ENCODE data around the gene ARRDC5. TPM values are rescaled to one million over a fixed set of nuclear protein-coding genes. Genes with fewer than 3 reads are reported as not detected.
"Not testable (repeated sequence)": the region's sequence is repeated elsewhere in the genome, so short reads cannot be mapped to it uniquely, and the experiment has no call there.

Gene ARRDC5
- total RNA-seq, 2 donors from 2014 or later = 0.16 to 0.19 TPM

DNA sequence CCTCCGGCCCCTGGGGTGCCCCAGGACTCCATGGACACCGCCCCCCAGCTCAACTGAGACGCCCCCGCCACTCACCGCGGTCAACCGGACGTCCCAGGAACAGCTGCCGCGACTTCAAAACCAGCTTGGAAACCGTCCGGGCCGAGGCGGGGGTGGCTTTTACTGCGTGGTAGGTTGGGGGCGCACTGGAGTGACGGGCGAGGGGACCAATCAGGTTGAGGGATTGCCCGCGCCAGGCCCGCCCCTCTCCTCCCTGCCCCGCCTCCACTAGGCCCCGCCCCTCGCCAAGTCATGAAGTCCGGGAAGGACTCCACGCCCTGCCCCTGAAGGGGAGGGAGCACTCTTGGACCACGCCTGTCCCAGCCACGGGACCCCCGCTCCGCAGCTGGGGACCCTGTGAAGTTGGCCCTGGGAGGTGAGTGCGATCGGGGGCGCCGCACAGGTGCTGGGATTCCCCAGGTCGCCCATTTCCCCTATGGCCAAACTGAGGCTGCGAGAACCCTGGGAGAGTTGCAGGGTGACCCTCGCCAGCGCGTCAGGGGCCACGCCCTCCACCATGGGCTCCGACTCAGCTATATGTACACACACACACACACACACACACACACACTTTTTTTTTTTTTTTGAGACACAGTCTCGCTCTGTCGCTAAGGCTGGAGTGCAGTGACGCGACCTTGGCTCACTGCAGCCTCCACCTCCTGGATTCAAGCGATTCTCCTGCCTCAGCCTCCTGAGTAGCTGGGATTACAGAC, 35.0 kb downstream of the ARRDC5 start, which contains the start of gene PLIN3:
TSS of gene PLIN3 (minus strand) at position 134 of the 752 bp plus-strand sequence. CDS start 6,273 bp downstream, outside the sequence.
- peak within 1 kb of the TSS; percentile 81 for H3K4me3 Mint-ChIP-seq
- H3K4me1 Mint-ChIP-seq = peaks cover 10% of the 10 kb centered on the region
- ATAC-seq (replicated peaks) = peak; percentile 92
- no peaks in the 10 kb centered on the region for H3K36me3 Mint-ChIP-seq (ENCODE audit: low read depth)
- peaks cover 2% of the 10 kb centered on the region for H3K27me3 Mint-ChIP-seq
- H3K9me3 Mint-ChIP-seq = no peaks in the 10 kb centered on the region
- H3K27ac Mint-ChIP-seq = peak within 1 kb of the TSS; percentile 44

DNA sequence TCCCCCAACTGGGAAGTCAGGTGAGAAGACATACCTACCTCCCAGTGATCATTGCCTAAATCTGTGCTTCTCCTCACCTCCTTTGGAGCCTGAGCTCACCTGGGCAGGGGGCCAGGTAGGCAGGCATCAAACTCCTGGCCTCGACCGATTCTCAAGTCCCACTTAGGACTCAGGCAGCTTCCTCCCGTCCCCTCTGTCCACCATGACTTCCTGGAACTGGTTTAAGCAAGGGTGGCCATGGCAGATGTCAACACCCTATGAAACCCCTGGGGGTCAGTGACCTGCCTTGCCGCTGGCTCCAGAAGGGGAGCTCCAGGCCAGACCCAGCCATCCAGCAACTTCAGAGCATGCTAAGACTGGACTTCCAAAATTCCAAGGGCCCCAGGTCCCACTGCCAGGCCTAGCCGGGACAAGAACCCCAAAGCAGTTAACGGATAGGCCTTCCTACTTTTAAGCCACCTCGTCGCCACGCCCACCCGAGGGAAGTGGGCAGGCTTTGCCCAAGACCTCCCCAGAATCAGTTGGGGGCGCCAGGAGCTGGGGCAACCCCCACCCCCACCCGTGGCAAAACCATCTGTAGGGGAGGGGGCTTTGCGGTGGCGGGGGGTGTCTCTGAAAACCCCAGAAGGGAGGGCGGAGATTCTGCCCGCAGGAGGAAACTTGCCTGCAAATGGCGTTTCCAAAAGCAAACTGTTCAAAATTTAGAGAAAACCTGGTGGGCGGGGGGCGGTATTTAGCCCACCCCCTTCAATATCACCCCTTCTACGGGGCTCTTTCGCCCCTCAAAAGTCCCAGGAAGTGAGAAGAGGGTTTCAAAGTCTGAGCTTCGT, 35.9 kb downstream of the ARRDC5 start:
- Mint-ChIP-seq H3K9me3 (no peaks in the 10 kb centered on the region), H3K4me1 (peaks cover 10% of the 10 kb centered on the region), H3K27ac (peak overlapping the region; percentile 44), H3K27me3 (no peaks in the 10 kb centered on the region), H3K36me3 (ENCODE audit: low read depth) (no peaks in the 10 kb centered on the region), H3K4me3 (peak overlapping the region; percentile 81)
- no peak for ATAC-seq (replicated peaks)

DNA sequence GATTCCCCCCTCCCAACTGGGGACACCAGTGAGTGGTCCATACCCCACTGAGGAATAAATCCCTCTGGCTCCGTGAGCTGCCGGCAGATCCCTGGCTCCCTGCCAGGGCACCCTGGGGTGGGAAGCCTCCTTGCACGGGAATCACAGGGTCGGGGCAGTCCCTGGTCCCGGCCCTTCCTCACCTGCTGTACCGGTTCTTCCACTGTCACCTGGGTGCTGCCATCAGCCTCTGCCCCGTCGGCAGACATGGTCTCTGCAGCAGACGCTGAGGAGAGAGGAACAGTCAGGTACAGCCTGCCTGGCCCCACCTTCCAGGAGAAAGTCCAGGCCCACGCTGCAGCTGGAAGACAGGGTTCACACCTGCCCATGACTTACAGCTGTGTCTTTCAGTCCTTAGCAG, 41.5 kb downstream of the ARRDC5 start:
- Mint-ChIP-seq H3K4me1 (no peaks in the 10 kb centered on the region), H3K4me3 (no peak overlapping the region)

DNA sequence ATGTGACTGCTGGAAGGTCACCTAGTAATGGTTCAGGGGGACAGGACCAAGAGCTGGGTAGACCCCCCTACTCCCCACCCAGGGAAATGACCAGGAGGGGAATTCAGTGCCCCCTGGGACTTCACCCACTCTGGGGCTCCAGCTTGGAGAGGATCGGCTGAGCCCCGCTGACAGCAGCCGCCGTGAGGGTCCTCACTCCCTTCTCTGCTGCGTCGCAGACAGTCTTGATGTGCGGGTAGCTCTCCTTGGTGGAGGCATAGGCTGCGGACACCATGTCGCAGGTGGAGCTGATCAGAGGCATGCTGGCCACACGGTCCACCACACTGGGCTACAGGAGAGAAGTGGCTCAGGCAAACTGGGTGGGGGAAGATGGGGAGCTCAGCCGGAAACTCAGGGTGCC, 43.0 kb downstream of the ARRDC5 start:
- H3K27me3 Mint-ChIP-seq = no peaks in the 10 kb centered on the region
- H3K4me1 Mint-ChIP-seq = no peaks in the 10 kb centered on the region
- no peak for ATAC-seq (replicated peaks)

More for the DNA sequence above, 41.5 kb downstream of the ARRDC5 start:
- no peak for ATAC-seq (replicated peaks)
- Mint-ChIP-seq H3K27me3 (no peaks in the 10 kb centered on the region), H3K9me3 (no peaks in the 10 kb centered on the region), H3K27ac (no peak overlapping the region), H3K36me3 (ENCODE audit: low read depth) (peaks cover 28% of the 10 kb centered on the region)

DNA sequence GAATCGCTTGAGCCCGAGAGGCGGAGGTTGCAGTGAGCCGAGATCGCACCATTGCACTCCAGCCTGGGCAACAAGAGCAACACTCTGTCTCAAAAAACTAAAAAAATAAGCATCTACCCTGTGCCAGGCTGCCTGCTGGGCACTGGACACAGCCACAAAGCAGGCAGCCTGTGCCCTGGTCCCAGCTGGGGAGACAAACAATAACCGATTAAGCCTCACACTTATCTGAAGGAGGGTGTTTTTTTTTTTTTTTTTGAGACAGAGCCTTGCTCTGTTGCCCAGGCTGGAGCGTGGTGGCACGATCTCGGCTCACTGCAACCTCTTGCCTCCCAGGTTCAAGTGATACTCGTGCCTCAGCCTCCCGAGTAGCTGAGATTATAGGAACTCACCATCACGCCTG, 46.2 kb downstream of the ARRDC5 start:
- H3K9me3 Mint-ChIP-seq; H3K27me3 Mint-ChIP-seq; H3K27ac Mint-ChIP-seq; ATAC-seq (replicated peaks); H3K4me3 Mint-ChIP-seq; H3K4me1 Mint-ChIP-seq: not testable (repeated sequence)
- peaks cover 49% of the 10 kb centered on the region for H3K36me3 Mint-ChIP-seq (ENCODE audit: low read depth)

More for the DNA sequence above, 43.0 kb downstream of the ARRDC5 start:
- H3K27ac Mint-ChIP-seq = no peak overlapping the region
- H3K9me3 Mint-ChIP-seq = no peaks in the 10 kb centered on the region
- peaks cover 38% of the 10 kb centered on the region for H3K36me3 Mint-ChIP-seq (ENCODE audit: low read depth)
- no peak overlapping the region for H3K4me3 Mint-ChIP-seq

DNA sequence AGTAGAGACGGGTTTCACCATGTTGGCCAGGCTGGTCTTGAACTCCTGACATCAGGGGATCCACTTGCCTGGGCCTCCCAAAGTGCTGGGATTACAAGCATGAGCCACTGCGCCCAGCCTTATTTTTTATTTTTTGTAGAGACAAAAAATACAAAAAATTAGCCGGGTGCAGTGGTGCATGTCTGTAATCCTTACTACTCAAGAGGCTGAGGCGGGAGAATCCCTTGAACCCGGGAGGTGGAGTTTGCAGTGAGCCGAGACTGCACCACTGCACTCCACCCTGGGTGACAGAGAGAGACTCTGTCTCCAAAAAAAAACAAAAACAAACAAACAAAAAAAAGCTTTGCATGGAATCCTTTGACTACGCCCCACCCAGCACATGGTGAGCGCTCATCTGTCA, 49.2 kb downstream of the ARRDC5 start:
- not testable (repeated sequence) for H3K4me3 Mint-ChIP-seq; ATAC-seq (replicated peaks); H3K9me3 Mint-ChIP-seq; H3K4me1 Mint-ChIP-seq; H3K27ac Mint-ChIP-seq; H3K27me3 Mint-ChIP-seq
- H3K36me3 Mint-ChIP-seq (ENCODE audit: low read depth) = peaks cover 46% of the 10 kb centered on the region

DNA sequence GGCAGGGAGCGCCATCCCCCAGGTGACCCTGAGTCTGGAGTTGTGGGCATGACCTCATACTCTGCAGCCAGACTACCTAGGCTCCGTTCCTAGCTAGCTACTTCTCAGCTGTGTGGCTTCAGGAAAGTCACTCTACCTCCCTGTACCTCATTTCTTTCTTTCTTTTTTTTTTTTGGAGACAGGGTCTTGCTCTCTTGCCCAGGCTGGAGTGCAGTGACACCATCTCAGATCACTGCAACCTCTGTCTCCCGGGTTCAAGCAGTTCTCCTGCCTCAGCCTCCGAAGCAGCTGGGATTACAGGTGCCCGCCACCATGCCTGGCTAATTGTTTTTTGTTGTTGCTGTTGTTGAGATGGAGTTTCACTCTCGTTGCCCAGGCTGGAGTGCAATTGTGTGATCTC, 50.2 kb downstream of the ARRDC5 start:
- Mint-ChIP-seq H3K27ac (no peak overlapping the region), H3K27me3 (no peaks in the 10 kb centered on the region), H3K4me3 (no peak overlapping the region), H3K36me3 (ENCODE audit: low read depth) (peaks cover 37% of the 10 kb centered on the region), H3K4me1 (no peaks in the 10 kb centered on the region), H3K9me3 (no peaks in the 10 kb centered on the region)
- ATAC-seq (replicated peaks) = peak; percentile 14

DNA sequence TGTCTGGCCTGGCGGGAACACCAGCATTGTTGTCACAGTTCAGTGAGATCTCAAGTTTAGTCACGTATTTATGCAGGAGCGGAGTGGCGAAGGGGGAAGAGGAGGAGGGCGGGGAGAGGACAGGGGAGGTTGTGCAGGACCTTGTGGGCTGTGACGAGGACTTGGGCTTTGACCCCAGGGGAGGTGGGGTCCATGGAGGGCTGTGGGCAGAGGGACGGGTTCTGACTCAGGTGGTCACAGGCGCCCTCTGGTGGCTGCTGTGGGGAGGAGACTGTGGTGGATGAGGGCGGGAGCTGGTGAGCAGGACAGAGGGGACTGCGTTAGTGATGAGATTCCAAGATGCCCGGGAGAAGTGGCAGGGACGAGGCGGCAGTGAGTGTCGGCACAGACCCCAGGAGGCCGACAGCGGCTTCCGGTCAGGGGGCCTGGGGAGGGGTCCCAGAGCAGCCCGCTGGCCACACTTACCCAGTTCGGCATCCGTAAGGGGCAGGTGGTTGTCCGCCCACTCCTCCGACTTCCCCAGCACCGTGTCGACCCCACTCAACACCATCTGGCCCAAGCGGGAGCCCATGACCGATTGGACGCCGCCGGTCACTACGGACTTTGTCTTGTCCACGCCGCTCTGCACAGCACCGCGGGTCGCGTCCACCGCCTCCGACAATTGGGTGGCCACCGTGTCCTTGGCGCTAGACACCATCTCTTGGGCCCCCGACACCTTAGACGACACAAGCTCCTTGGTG, 51.0 kb downstream of the ARRDC5 start:
- Mint-ChIP-seq H3K36me3 (ENCODE audit: low read depth) (peaks cover 35% of the 10 kb centered on the region), H3K4me1 (no peaks in the 10 kb centered on the region), H3K9me3 (no peaks in the 10 kb centered on the region), H3K4me3 (no peak overlapping the region), H3K27ac (no peak overlapping the region), H3K27me3 (no peaks in the 10 kb centered on the region)
- peak; percentile 81 for ATAC-seq (replicated peaks)

DNA sequence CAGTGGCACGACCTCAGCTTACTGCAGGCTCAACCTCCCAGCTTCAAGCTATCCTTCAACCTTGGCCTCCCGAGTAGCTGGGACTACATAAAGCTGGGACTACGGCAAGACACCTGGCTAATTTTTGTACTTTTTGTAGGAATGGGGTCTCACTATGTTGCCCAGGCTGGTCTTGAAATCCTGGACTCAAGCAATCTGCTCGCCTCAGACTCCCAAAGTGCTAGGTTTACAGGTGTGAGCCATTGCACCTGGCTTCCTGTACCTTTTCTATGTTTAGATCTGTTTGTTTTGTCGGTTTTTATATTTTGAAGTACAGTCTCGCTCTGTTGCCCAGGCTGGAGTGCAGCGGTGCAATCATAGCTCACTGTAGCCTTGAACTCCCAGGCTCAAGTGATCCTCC, 53.7 kb downstream of the ARRDC5 start:
- Mint-ChIP-seq H3K9me3 (no peaks in the 10 kb centered on the region), H3K27ac (no peak overlapping the region), H3K27me3 (no peaks in the 10 kb centered on the region), H3K4me1 (no peaks in the 10 kb centered on the region), H3K36me3 (ENCODE audit: low read depth) (peaks cover 43% of the 10 kb centered on the region), H3K4me3 (no peak overlapping the region)
- no peak for ATAC-seq (replicated peaks)

DNA sequence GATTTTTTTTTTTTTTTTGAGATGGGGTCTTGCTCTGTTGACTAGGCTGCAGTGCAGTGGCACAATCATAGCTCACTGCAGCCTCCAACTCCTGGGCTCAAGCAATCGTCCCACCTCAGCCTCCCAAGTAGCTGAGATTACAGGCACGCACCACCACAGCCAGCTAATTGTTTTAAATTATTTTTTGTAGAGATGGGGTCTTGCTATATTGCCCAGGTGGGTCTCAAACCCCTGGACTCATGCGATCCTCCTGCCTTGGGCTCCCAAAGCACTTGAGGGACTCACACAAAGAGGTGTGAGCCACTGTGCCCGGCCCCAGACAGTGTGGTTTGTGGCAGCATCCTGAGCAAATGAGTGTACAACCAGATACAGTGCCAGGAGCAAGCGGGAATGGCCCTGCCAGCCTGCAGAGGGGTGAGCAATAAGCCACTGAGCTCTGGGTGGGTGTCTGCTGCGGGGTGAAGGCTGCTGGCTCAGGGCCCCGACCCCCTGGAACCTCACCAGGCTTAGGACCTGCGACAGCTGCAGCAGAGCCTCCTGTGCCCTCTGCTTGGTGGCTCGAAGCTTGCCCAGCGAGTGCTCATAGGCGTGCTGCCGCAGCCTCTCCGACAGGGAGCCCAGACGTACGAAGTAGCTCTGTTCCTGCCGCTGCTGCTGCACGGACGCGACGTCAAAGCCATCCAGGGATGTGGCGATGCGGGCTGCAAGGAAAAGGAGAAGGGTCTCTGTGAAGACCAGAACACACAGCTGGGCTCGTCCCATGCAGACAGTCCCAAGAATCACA, 55.3 kb downstream of the ARRDC5 start:
- Mint-ChIP-seq H3K9me3 (no peaks in the 10 kb centered on the region), H3K27ac (no peak overlapping the region), H3K36me3 (ENCODE audit: low read depth) (peaks cover 56% of the 10 kb centered on the region), H3K4me3 (no peak overlapping the region), H3K27me3 (no peaks in the 10 kb centered on the region), H3K4me1 (no peaks in the 10 kb centered on the region)
- ATAC-seq (replicated peaks) = no peak

DNA sequence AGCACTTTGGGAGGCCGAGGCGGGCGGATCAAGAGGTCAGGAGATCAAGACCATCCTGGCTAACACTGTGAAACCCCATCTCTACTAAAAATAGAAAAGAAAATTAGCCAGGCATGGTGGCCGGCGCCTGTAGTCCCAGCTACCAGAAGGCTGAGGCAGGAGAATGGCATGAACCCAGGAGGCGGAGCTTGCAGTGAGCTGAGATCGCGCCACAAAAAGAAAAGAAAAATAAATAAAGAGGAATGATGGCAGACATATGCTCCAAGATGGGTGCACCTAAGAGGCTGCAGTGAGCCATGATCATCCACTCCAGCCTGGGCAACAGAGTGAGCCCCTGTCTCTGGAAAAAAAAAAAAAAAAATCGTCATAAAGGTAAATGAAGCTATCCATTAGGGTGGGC, 56.7 kb downstream of the ARRDC5 start:
- ATAC-seq (replicated peaks); H3K27me3 Mint-ChIP-seq; H3K27ac Mint-ChIP-seq; H3K4me1 Mint-ChIP-seq; H3K4me3 Mint-ChIP-seq; H3K9me3 Mint-ChIP-seq: not testable (repeated sequence)
- H3K36me3 Mint-ChIP-seq (ENCODE audit: low read depth) = peaks cover 54% of the 10 kb centered on the region

DNA sequence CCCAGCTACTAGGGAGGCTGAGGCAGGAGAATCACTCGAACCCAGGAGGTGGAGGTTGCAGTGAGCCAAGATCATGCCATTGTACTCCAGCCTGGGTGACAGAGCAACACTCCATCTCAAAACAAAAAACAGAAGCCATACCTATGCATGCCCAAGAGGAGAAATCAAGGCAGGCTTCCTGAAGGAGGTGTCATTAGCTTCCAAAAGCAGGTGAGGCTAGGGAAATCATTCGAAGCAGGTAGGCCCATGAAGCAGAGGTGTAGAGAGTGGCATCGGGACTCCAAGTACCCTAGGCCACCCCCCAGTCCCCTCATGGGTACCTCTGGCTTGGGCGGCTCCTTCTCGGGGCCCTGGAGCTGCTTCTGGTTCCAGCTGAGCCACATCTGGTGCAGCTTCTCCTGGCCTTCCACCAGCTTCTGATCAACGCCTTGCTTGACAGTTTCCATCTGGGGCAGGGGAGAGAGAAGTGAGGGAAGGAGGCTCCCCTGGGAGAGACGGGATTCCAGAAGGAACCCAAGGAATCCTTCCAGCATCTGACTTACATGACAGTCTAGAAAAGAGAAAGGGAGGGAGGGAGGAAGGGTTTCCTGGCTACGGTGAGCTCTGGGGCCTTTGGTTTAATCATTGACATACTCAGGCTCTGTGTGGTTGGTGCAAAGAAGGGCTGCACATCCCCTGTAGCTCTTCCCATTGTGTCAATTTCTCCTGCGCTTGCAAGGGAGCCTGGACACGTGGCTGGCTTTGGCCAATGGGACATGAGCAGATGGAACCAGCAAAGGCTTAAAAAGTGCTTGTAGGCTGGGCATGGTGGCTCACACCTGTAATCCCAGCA, 58.1 kb downstream of the ARRDC5 start:
- Mint-ChIP-seq H3K9me3 (no peaks in the 10 kb centered on the region), H3K36me3 (ENCODE audit: low read depth) (peaks cover 64% of the 10 kb centered on the region), H3K27me3 (no peaks in the 10 kb centered on the region), H3K4me3 (no peak overlapping the region), H3K27ac (no peak overlapping the region), H3K4me1 (peaks cover 11% of the 10 kb centered on the region)
- ATAC-seq (replicated peaks) = no peak

DNA sequence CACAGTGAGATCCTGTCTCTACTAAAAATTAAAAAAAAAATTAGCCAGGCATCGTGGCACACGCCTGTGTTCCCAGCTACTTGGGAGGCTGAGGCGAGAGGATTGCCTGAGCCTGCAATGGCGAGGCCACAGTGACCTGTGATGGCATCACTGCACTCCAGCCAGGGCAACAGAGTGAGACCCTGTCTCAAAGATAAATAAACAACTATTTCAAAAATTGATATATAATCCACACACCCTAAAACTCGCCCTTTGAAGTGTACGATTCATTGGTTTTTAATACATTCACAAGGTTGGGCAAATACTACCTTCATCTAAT, 59.1 kb downstream of the ARRDC5 start:
- H3K27ac Mint-ChIP-seq = no peak overlapping the region
- H3K36me3 Mint-ChIP-seq (ENCODE audit: low read depth) = peaks cover 72% of the 10 kb centered on the region
- H3K27me3 Mint-ChIP-seq = no peaks in the 10 kb centered on the region
- no peak for ATAC-seq (replicated peaks)
- H3K4me3 Mint-ChIP-seq = no peak overlapping the region
- H3K9me3 Mint-ChIP-seq = no peaks in the 10 kb centered on the region
- peaks cover 11% of the 10 kb centered on the region for H3K4me1 Mint-ChIP-seq

All from activated T-helper 17 cell treated with anti-CD3 and anti-CD28 coated beads, Interleukin-2, amount 50 U/mL, for 72 hours (primary cell).